Smooth muscle cell (in vitro differentiated cells): ENCODE results near the gene HSD11B2. TPM values are rescaled to one million over a fixed set of nuclear protein-coding genes. Genes with fewer than 3 reads are reported as not detected.

Experiments used
- DNase-seq: peaks from one replicate; lab custom pipeline; 2025; ENCODE audit not compliant: unreplicated experiment; lab: John Stamatoyannopoulos, UW
- H2AFZ ChIP-seq: fragments of 200-600 bp; sonication (generic); 2 replicates; pipeline ENCODE4 v1.6.0; 2016; ENCODE audit warnings: antibody characterized with exemption, low read depth, mild to moderate bottlenecking
- H3F3A ChIP-seq: fragments of 200-600 bp; sonication (generic); 2 replicates; pipeline ENCODE4 v1.6.0; 2017; ENCODE audit warnings: antibody characterized with exemption, low read depth
- H3K27ac ChIP-seq: fragments of 200-600 bp; sonication (generic); 2 replicates; pipeline ENCODE4 v1.5.1; 2016; ENCODE audit warnings: low read depth, mild to moderate bottlenecking
- H3K27me3 ChIP-seq: fragments of 200-600 bp; sonication (generic); 2 replicates; pipeline ENCODE4 v1.6.1; 2016; ENCODE audit warnings: low read depth, mild to moderate bottlenecking
- H3K36me3 ChIP-seq: fragments of 200-600 bp; sonication (generic); 2 replicates; pipeline ENCODE4 v1.5.1; 2016; ENCODE audit warnings: low read depth
- H3K4me1 ChIP-seq: fragments of 200-600 bp; sonication (generic); 2 replicates; pipeline ENCODE4 v1.5.1; 2016; ENCODE audit warnings: low read depth
- H3K4me2 ChIP-seq: fragments of 200-600 bp; sonication (generic); 2 replicates; pipeline ENCODE4 v1.6.0; 2016; ENCODE audit warnings: mild to moderate bottlenecking
- H3K4me3 ChIP-seq: fragments of 200-600 bp; sonication (generic); 2 replicates; pipeline ENCODE4 v1.5.1; 2016; ENCODE audit warnings: mild to moderate bottlenecking
- H3K79me2 ChIP-seq: fragments of 200-600 bp; sonication (generic); 2 replicates; pipeline ENCODE4 v1.6.0; 2016; ENCODE audit warnings: low read depth, mild to moderate bottlenecking
- H3K9ac ChIP-seq: fragments of 200-600 bp; sonication (generic); 2 replicates; pipeline ENCODE4 v1.6.0; 2016; ENCODE audit warnings: low read depth
- H3K9me3 ChIP-seq: fragments of 200-600 bp; sonication (generic); replicated peaks from 2 replicates; pipeline ENCODE4 v1.5.1; 2016; ENCODE audit warnings: low read depth
- H4K20me1 ChIP-seq: fragments of 200-600 bp; sonication (generic); 2 replicates; pipeline ENCODE4 v1.6.0; 2016; ENCODE audit warnings: low read depth
- WGBS: methylation state at CpG from one replicate; pipeline ENCODE4 v1.1.7; 2016; ENCODE audit warnings: low lambda C conversion rate; 5-methylcytosine and 5-hydroxymethylcytosine counted together
- polyA plus RNA-seq: library from polyadenylated mRNA; unstranded; fragments of >200 nt; fragmentation: Nextera tagmentation; extraction: Ambion mirVana; gene quantifications from 2 replicates; pipeline ENCODE4 v1.2.1, GENCODE V29; 2016
- total RNA-seq: library from RNA; depleted of rRNA; stranded (reverse); fragments of >200 nt; gene quantifications from 2 replicates; pipeline ENCODE4 v1.2.3, GENCODE V29; 2014
- TF ChIP-seq, protein P1 (sequence below): fragments of 200-600 bp; sonication (generic); IDR thresholded peaks from 2 replicates; pipeline ENCODE4 v1.5.1; 2017; ENCODE audit warnings: borderline replicate concordance, mild to moderate bottlenecking, antibody characterized with exemption; ENCODE audit not compliant: insufficient read depth, poor library complexity, severe bottlenecking

The HSD11B2 gene
- total and polyA plus RNA-seq, 2 experiments from 2014 or later, result not detected

DNA sequence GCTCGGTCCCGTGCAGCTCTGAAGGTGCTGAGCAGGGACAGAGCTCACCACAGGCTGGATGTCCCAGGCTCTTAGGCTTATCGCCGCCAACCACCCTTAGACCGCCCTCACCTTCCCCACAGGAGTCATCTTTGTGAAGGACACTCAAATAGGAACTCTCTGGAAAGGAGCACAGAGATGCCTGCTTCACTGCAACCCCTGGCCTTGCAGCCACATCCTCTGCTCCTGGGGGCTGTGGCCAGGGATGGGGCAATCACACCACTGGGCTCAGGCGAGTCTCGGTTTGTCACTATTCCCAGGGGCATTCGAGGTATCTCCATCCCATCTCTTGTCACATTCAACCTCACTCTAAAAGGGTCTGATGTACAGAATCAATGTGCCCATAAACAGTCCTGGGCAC is 25.6 kb upstream of the HSD11B2 start:
- WGBS, result 84% methylated on average over 8 of the region's 8 CpGs

DNA sequence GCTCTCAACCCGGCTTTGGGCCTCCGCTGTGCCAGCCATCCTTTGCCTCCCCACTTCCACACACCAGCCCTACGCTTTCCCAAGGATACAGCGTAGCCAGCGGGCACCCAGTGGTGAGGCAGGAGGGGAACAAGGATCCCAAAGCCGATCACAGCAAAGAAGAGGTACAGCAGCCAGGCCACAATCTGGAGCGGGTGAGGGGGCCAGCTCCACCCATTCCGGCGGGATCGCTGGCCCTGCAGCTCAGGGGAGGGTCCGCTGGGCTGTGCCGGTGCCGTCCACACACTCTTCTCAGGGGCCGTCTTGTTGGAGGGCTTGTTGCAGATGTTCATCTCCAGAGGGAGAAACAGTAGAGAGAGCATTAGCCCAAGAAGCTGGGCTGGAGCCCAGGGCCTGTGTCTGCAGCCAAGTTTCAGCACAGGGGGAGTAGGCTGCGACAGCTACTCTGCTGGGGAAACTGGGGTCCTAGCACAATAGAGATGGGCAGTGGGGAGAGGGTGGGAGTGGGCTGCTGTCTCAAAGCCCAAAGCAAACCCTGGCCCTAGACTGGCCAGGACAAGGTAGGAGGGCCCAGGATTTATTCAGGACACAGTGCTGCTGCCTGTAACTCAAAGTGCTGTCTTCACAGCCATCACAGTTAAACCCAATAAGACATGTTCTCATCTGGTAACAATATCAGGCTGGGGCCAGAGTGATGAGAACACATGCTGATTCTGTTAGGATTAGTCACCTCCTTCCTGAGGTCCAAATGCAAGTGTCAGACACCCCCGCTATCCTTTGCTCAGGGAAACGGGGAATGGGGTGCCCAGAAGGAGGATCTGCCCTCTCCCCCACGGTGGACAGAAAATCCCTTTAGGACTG is 24.6 kb upstream of the HSD11B2 start:
- Histone ChIP-seq H3K9ac (peak overlapping the region; percentile 10), H3K27me3 (no peaks in the 10 kb centered on the region), H3K4me2 (no peak overlapping the region), H3K4me3 (no peak overlapping the region), H3K36me3 (no peaks in the 10 kb centered on the region), H3K79me2 (no peaks in the 10 kb centered on the region), H3K9me3 (no peaks in the 10 kb centered on the region), H3K4me1 (no peaks in the 10 kb centered on the region), H4K20me1 (peaks cover 6% of the 10 kb centered on the region), H3K27ac (peak overlapping the region; percentile 21), H3F3A (no peaks in the 10 kb centered on the region), H2AFZ (no peak overlapping the region)
- DNase-seq, result no peak
- 88% methylated on average over 18 of the region's 18 CpGs for WGBS
- TF ChIP-seq, protein P1, sequence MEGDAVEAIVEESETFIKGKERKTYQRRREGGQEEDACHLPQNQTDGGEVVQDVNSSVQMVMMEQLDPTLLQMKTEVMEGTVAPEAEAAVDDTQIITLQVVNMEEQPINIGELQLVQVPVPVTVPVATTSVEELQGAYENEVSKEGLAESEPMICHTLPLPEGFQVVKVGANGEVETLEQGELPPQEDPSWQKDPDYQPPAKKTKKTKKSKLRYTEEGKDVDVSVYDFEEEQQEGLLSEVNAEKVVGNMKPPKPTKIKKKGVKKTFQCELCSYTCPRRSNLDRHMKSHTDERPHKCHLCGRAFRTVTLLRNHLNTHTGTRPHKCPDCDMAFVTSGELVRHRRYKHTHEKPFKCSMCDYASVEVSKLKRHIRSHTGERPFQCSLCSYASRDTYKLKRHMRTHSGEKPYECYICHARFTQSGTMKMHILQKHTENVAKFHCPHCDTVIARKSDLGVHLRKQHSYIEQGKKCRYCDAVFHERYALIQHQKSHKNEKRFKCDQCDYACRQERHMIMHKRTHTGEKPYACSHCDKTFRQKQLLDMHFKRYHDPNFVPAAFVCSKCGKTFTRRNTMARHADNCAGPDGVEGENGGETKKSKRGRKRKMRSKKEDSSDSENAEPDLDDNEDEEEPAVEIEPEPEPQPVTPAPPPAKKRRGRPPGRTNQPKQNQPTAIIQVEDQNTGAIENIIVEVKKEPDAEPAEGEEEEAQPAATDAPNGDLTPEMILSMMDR, result no peak

More for the DNA sequence above, 25.6 kb upstream of the HSD11B2 start:
- Histone ChIP-seq H3K9ac (peak overlapping the region; percentile 33), H3K27me3 (no peaks in the 10 kb centered on the region), H3K4me1 (no peaks in the 10 kb centered on the region), H4K20me1 (no peaks in the 10 kb centered on the region), H3K4me3 (no peak overlapping the region), H3K27ac (peak overlapping the region; percentile 95), H3K36me3 (no peaks in the 10 kb centered on the region), H3F3A (no peaks in the 10 kb centered on the region), H2AFZ (no peak overlapping the region), H3K79me2 (no peaks in the 10 kb centered on the region), H3K9me3 (no peaks in the 10 kb centered on the region), H3K4me2 (no peak overlapping the region)
- TF ChIP-seq, protein P1, result no peak
- DNase-seq, result no peak

DNA sequence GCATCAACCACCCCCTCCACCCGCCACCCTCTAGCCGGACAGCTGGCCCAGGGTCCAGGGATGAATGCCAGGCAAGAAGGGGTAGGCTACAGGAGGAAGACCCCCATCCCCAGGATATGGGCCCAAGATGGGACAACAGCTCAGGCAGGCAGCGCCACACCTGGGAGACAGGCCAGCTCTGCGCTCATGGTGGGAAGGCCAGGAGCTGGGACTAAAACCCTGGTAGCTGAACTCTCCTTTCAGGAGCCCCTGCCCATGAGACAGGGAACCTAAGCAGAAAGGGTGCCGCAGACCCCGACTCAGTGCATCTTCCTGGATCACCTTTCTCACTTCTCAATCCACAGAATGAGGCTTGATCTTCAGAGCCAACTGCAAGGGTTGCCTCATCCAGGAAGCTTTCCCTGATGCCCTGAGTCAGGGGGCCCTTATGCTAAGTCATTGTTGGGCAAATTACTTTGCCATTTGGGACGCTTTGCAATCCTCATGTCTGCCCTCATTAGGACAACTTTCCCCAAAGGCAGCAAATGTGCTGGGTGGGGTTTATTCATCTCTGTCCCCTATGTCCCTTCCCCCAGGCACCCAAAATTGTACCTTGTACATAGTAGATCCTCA is 23.6 kb upstream of the HSD11B2 start:
- Histone ChIP-seq H3K4me3 (no peak overlapping the region), H3F3A (no peaks in the 10 kb centered on the region), H3K36me3 (no peaks in the 10 kb centered on the region), H3K4me2 (no peak overlapping the region), H3K79me2 (no peaks in the 10 kb centered on the region), H3K9me3 (no peaks in the 10 kb centered on the region), H4K20me1 (peaks cover 16% of the 10 kb centered on the region), H3K4me1 (no peaks in the 10 kb centered on the region), H2AFZ (no peak overlapping the region), H3K27me3 (no peaks in the 10 kb centered on the region), H3K9ac (peak overlapping the region; percentile 10), H3K27ac (peak overlapping the region; percentile 21)
- TF ChIP-seq, protein P1, result no peak
- no peak for DNase-seq
- WGBS, result 93% methylated on average over 7 of the region's 7 CpGs
